ACC112 (cell line): ENCODE data around the gene WNT3A.

Source experiments
- H2AFZ ChIP-seq: fragments of 200-600 bp; sonication (generic); one replicate; pipeline ENCODE4 v1.6.0; 2017; ENCODE audit warnings: antibody characterized with exemption, low read length; ENCODE audit not compliant: unreplicated experiment
- H3K27ac ChIP-seq: fragments of 200-600 bp; sonication (generic); 2 replicates; pipeline ENCODE4 v1.5.1; 2014; ENCODE audit warnings: low read depth, mild to moderate bottlenecking, antibody characterized with exemption, low read length, moderate library complexity
- H3K27me3 ChIP-seq: fragments of 200-600 bp; sonication (generic); 2 replicates; pipeline ENCODE4 v1.6.1; 2014; ENCODE audit warnings: mild to moderate bottlenecking, antibody characterized with exemption, low read length, moderate library complexity, mixed read lengths; ENCODE audit not compliant: insufficient read depth
- H3K36me3 ChIP-seq: fragments of 200-600 bp; sonication (generic); 2 replicates; pipeline ENCODE4 v1.6.1; 2016; ENCODE audit warnings: mild to moderate bottlenecking, antibody characterized with exemption, low read length, moderate library complexity, mixed read lengths; ENCODE audit not compliant: insufficient read depth
- H3K4me1 ChIP-seq: fragments of 200-600 bp; sonication (generic); one replicate; pipeline ENCODE4 v1.6.1; 2016; ENCODE audit warnings: low read length, mixed read lengths; ENCODE audit not compliant: insufficient read depth, unreplicated experiment, control insufficient read depth
- H3K4me3 ChIP-seq: fragments of 200-600 bp; sonication (generic); 2 replicates; pipeline ENCODE4 v1.5.1; 2014; ENCODE audit warnings: mild to moderate bottlenecking, low read depth, low read length
- H3K79me2 ChIP-seq: fragments of 200-600 bp; sonication (generic); one replicate; pipeline ENCODE4 v1.6.0; 2016; ENCODE audit warnings: low read length; ENCODE audit not compliant: control insufficient read depth, unreplicated experiment, insufficient read depth

The WNT3A gene

GRCh38 chr1:228061411-228062084 lies 54.8 kb downstream of the WNT3A start:
- Histone ChIP-seq H3K27ac (no peak overlapping the region), H3K4me1 (peaks cover 8% of the 10 kb centered on the region), H3K4me3 (no peak overlapping the region), H3K27me3 (peaks cover 58% of the 10 kb centered on the region), H3K36me3 (no peaks in the 10 kb centered on the region), H2AFZ (no peak overlapping the region), H3K79me2 (no peaks in the 10 kb centered on the region)

- Histone ChIP-seq H2AFZ (no peak overlapping the region), H3K27ac (no peak overlapping the region), H3K4me1 (peaks cover 8% of the 10 kb centered on the region), H3K4me3 (no peak overlapping the region), H3K36me3 (no peaks in the 10 kb centered on the region), H3K27me3 (peaks cover 58% of the 10 kb centered on the region), H3K79me2 (no peaks in the 10 kb centered on the region)
Measured at GRCh38 chr1:228062085-228062791, 55.4 kb downstream of the WNT3A start.

GRCh38 chr1:228062812-228063211 lies 56.0 kb downstream of the WNT3A start:
- Histone ChIP-seq H3K79me2 (no peaks in the 10 kb centered on the region), H3K4me3 (no peak overlapping the region), H2AFZ (no peak overlapping the region), H3K36me3 (no peaks in the 10 kb centered on the region), H3K27me3 (peaks cover 58% of the 10 kb centered on the region), H3K4me1 (peaks cover 8% of the 10 kb centered on the region), H3K27ac (no peak overlapping the region)

- H2AFZ ChIP-seq, result no peak overlapping the region
- peaks cover 8% of the 10 kb centered on the region for H3K4me1 ChIP-seq
- H3K79me2 ChIP-seq, result no peaks in the 10 kb centered on the region
- no peak overlapping the region for H3K27ac ChIP-seq
- peaks cover 54% of the 10 kb centered on the region for H3K27me3 ChIP-seq
- H3K36me3 ChIP-seq, result no peaks in the 10 kb centered on the region
- H3K4me3 ChIP-seq, result no peak overlapping the region
Measured at GRCh38 chr1:228063251-228064191, 56.7 kb downstream of the WNT3A start.

- Histone ChIP-seq H3K4me1 (peaks cover 8% of the 10 kb centered on the region), H3K36me3 (no peaks in the 10 kb centered on the region), H3K4me3 (no peak overlapping the region), H3K79me2 (no peaks in the 10 kb centered on the region), H3K27ac (no peak overlapping the region), H2AFZ (no peak overlapping the region), H3K27me3 (peaks cover 53% of the 10 kb centered on the region)
Measured at GRCh38 chr1:228064296-228064695, 57.5 kb downstream of the WNT3A start.

- no peaks in the 10 kb centered on the region for H3K36me3 ChIP-seq
- no peak overlapping the region for H2AFZ ChIP-seq
Measured at GRCh38 chr1:228064741-228065542, 58.1 kb downstream of the WNT3A start.

GRCh38 chr1:228065543-228066347 lies 58.9 kb downstream of the WNT3A start:
- Histone ChIP-seq H3K4me1 (peaks cover under 1% of the 10 kb centered on the region), H2AFZ (no peak overlapping the region), H3K79me2 (no peaks in the 10 kb centered on the region), H3K27me3 (peaks cover 46% of the 10 kb centered on the region), H3K36me3 (no peaks in the 10 kb centered on the region), H3K27ac (no peak overlapping the region), H3K4me3 (no peak overlapping the region)

More at GRCh38 chr1:228064741-228065542, 58.1 kb downstream of the WNT3A start:
- H3K27ac ChIP-seq, result no peak overlapping the region
- no peaks in the 10 kb centered on the region for H3K79me2 ChIP-seq
- H3K27me3 ChIP-seq, result peaks cover 51% of the 10 kb centered on the region
- no peak overlapping the region for H3K4me3 ChIP-seq
- H3K4me1 ChIP-seq, result peaks cover 8% of the 10 kb centered on the region

GRCh38 chr1:228066416-228066815 lies 59.6 kb downstream of the WNT3A start:
- Histone ChIP-seq H3K79me2 (no peaks in the 10 kb centered on the region), H3K27me3 (peaks cover 44% of the 10 kb centered on the region), H3K4me3 (no peak overlapping the region), H3K27ac (no peak overlapping the region), H3K4me1 (no peaks in the 10 kb centered on the region), H2AFZ (no peak overlapping the region), H3K36me3 (no peaks in the 10 kb centered on the region)

- Histone ChIP-seq H3K36me3 (no peaks in the 10 kb centered on the region), H3K4me3 (no peak overlapping the region), H3K4me1 (no peaks in the 10 kb centered on the region), H2AFZ (no peak overlapping the region), H3K79me2 (no peaks in the 10 kb centered on the region), H3K27ac (no peak overlapping the region), H3K27me3 (peaks cover 44% of the 10 kb centered on the region)
Measured at GRCh38 chr1:228066891-228067654, 60.3 kb downstream of the WNT3A start.
